IMR-90 (cell line): ENCODE measurements around the gene MMD2. TPM values are rescaled to one million over a fixed set of nuclear protein-coding genes. Genes with fewer than 3 reads are reported as not detected.

ENCODE experiments used
- ATAC-seq: fragments of 200-7000 bp; cut with Tn5 transposase; 2 replicates; pipeline ENCODE4 v1.9.1; 2020; ENCODE audit warnings: low read depth, mild to moderate bottlenecking, moderate library complexity
- BruUV-seq: library from RNA; stranded (reverse); fragments of 400-500 nt; replicated peaks from 2 replicates; lab custom pipeline; 2021; lab: Mats Ljungman, UMichigan
- CTCF ChIA-PET: fragments of 300-600 bp; formaldehyde crosslinking; extraction: SDS; loops from one replicate; lab custom pipeline; 2021; ENCODE audit warnings: antibody characterized with exemption; lab: Yijun Ruan, JAX
- POLR2A ChIA-PET: fragments of 300-600 bp; sonication (Branson Sonifier 250); formaldehyde crosslinking; loops from one replicate; lab custom pipeline; 2022; ENCODE audit warnings: antibody characterized with exemption; ENCODE audit not compliant: unreplicated experiment; lab: Charles Lee
- DNase-seq: peaks from one replicate; pipeline ENCODE4 v3.0.0; 2013
- H2AFZ ChIP-seq: replicated peaks from 2 replicates; pipeline ENCODE3; 2013; ENCODE audit warnings: low read length, mild to moderate bottlenecking; ENCODE audit not compliant: poor library complexity
- H2AK5ac ChIP-seq: 2 replicates; pipeline ENCODE4 v1.6.1; 2013; ENCODE audit warnings: low read depth, low read length, inconsistent platforms
- H2AK9ac ChIP-seq: replicated peaks from 2 replicates; pipeline ENCODE3; 2013; ENCODE audit warnings: mild to moderate bottlenecking, low read depth, low read length, moderate library complexity; ENCODE audit not compliant: poor library complexity
- H2BK120ac ChIP-seq: 2 replicates; pipeline ENCODE4 v1.6.1; 2013; ENCODE audit warnings: low read depth, low read length, inconsistent platforms
- H2BK15ac ChIP-seq: 3 replicates; pipeline ENCODE4 v1.6.1; 2013; ENCODE audit warnings: low read depth, low read length, inconsistent platforms
- H2BK20ac ChIP-seq: 2 replicates; pipeline ENCODE4 v1.6.1; 2013; ENCODE audit warnings: low read depth, mild to moderate bottlenecking, inconsistent platforms, low read length, moderate library complexity
- H2BK5ac ChIP-seq: 2 replicates; pipeline ENCODE4 v1.6.1; 2013; ENCODE audit warnings: mild to moderate bottlenecking, low read depth, low read length, inconsistent platforms; ENCODE audit not compliant: poor library complexity, severe bottlenecking
- H3K14ac ChIP-seq: replicated peaks from 2 replicates; pipeline ENCODE4 v1.6.1; 2013; ENCODE audit warnings: low read depth, low read length, inconsistent platforms
- H3K18ac ChIP-seq: 2 replicates; pipeline ENCODE4 v1.6.1; 2013; ENCODE audit warnings: low read depth, low read length, control low read depth
- H3K23ac ChIP-seq: 2 replicates; pipeline ENCODE4 v1.6.1; 2013; ENCODE audit warnings: low read depth, low read length, inconsistent platforms
- H3K27ac ChIP-seq: 2 replicates; pipeline ENCODE4 v1.5.1; 2013; ENCODE audit warnings: mild to moderate bottlenecking, control low read depth, low read length; ENCODE audit not compliant: insufficient read depth
- H3K27me3 ChIP-seq: 2 replicates; pipeline ENCODE4 v1.6.1; 2013; ENCODE audit warnings: low read length; ENCODE audit not compliant: control insufficient read depth, insufficient read depth
- H3K36me3 ChIP-seq: 2 replicates; pipeline ENCODE4 v1.6.1; 2013; ENCODE audit warnings: low read length, mixed read lengths; ENCODE audit not compliant: control insufficient read depth, insufficient read depth
- H3K4ac ChIP-seq: 2 replicates; pipeline ENCODE4 v1.6.1; 2013; ENCODE audit warnings: low read depth, low read length, inconsistent platforms
- H3K4me1 ChIP-seq: 2 replicates; pipeline ENCODE4 v1.6.1; 2013; ENCODE audit warnings: low read length, mixed read lengths; ENCODE audit not compliant: control insufficient read depth, insufficient read depth
- H3K4me2 ChIP-seq: 2 replicates; pipeline ENCODE4 v1.6.1; 2013; ENCODE audit warnings: low read depth, mild to moderate bottlenecking, control low read depth, low read length, moderate library complexity
- H3K4me3 ChIP-seq: 2 replicates; pipeline ENCODE4 v1.5.1; 2013; ENCODE audit warnings: low read depth, mild to moderate bottlenecking, control low read depth, low read length, moderate library complexity; ENCODE audit not compliant: insufficient read depth
- H3K56ac ChIP-seq: 2 replicates; pipeline ENCODE4 v1.6.1; 2013; ENCODE audit warnings: low read length, inconsistent platforms; ENCODE audit not compliant: insufficient read depth; ENCODE audit errors: extremely low read depth
- H3K79me1 ChIP-seq, 2 experiments: 2 replicates each; pipeline ENCODE4 v1.6.1; 2013; ENCODE audit warnings: low read length in 2 of 2, inconsistent platforms in 1 of 2, low read depth in 1 of 2
- H3K9ac ChIP-seq: 2 replicates; pipeline ENCODE4 v1.6.1; 2013; ENCODE audit warnings: low read depth, low read length, control low read depth
- H3K9me1 ChIP-seq: 2 replicates; pipeline ENCODE4 v1.6.1; 2013; ENCODE audit warnings: low read length, inconsistent platforms; ENCODE audit not compliant: insufficient read depth
- H3K9me3 ChIP-seq: 2 replicates; pipeline ENCODE4 v1.6.1; 2013; ENCODE audit warnings: low read length; ENCODE audit not compliant: control insufficient read depth, insufficient read depth
- H4K20me1 ChIP-seq: 2 replicates; pipeline ENCODE4 v1.6.1; 2013; ENCODE audit warnings: low read length, inconsistent platforms; ENCODE audit not compliant: insufficient read depth
- H4K5ac ChIP-seq: 2 replicates; pipeline ENCODE4 v1.6.1; 2013; ENCODE audit warnings: mild to moderate bottlenecking, low read depth, low read length, control low read depth
- H4K8ac ChIP-seq, 2 experiments: 2 replicates each; pipeline ENCODE4 v1.6.1; 2013; ENCODE audit warnings: low read depth in 2 of 2, low read length in 2 of 2, control low read depth in 1 of 2, inconsistent platforms in 1 of 2
- H4K91ac ChIP-seq: 2 replicates; pipeline ENCODE4 v1.6.1; 2013; ENCODE audit warnings: low read depth, low read length, inconsistent platforms; ENCODE audit not compliant: insufficient read depth
- CHD1 ChIP-seq: IDR thresholded peaks from 2 replicates; pipeline ENCODE4 v1.6.1; 2012; ENCODE audit warnings: low read depth, low read length, improper control_type of control experiment
- CTCF ChIP-seq: conservative IDR thresholded peaks from 2 replicates; pipeline ENCODE4 v1.5.1; 2012; ENCODE audit warnings: mild to moderate bottlenecking, low read depth, low read length, improper control_type of control experiment
- ELK1 ChIP-seq: fragments of 150-350 bp; IDR thresholded peaks from 2 replicates; pipeline ENCODE4 v1.6.1; 2016; ENCODE audit warnings: low read depth, mild to moderate bottlenecking, low read length, moderate library complexity, borderline replicate concordance
- MAFK ChIP-seq: IDR thresholded peaks from 2 replicates; pipeline ENCODE4 v1.6.1; 2012; ENCODE audit warnings: low read depth, low read length, improper control_type of control experiment
- MAZ ChIP-seq: IDR thresholded peaks from 2 replicates; pipeline ENCODE4 v1.6.1; 2012; ENCODE audit warnings: low read depth, mild to moderate bottlenecking, low read length, improper control_type of control experiment, moderate library complexity, borderline replicate concordance
- MXI1 ChIP-seq: IDR thresholded peaks from 2 replicates; pipeline ENCODE4 v1.6.1; 2012; ENCODE audit warnings: low read depth, mild to moderate bottlenecking, low read length, moderate library complexity, borderline replicate concordance
- POLR2A ChIP-seq: IDR thresholded peaks from 2 replicates; pipeline ENCODE4 v1.6.1; 2012; ENCODE audit warnings: mild to moderate bottlenecking, low read depth, low read length
- RAD21 ChIP-seq: IDR thresholded peaks from 2 replicates; pipeline ENCODE4 v1.6.1; 2012; ENCODE audit warnings: low read length, improper control_type of control experiment
- RCOR1 ChIP-seq: IDR thresholded peaks from 2 replicates; pipeline ENCODE4 v1.6.1; 2012; ENCODE audit warnings: mild to moderate bottlenecking, low read length, improper control_type of control experiment; ENCODE audit not compliant: insufficient replicate concordance
- SMC3 ChIP-seq: fragments of 150-350 bp; IDR thresholded peaks from 2 replicates; pipeline ENCODE4 v1.6.1; 2016; ENCODE audit warnings: low read depth, mild to moderate bottlenecking, antibody characterized with exemption, low read length, moderate library complexity
- USF2 ChIP-seq: fragments of 150-350 bp; IDR thresholded peaks from 2 replicates; pipeline ENCODE4 v1.6.1; 2017; ENCODE audit warnings: mild to moderate bottlenecking, antibody characterized with exemption, low read length, low read depth
- WGBS, 2 experiments: methylation state at CpG; one replicate each; pipeline versions ENCODE4 v1.1.5 to v1.1.7; 2013; ENCODE audit warnings: missing lambda C conversion rate in 2 of 2; ENCODE audit not compliant: insufficient read length in 1 of 2; ENCODE audit errors: extremely low coverage in 2 of 2; 5-methylcytosine and 5-hydroxymethylcytosine counted together
- dilution Hi-C: fragments of 300-500 bp; cut with HindIII; formaldehyde crosslinking; loops from one replicate; pipeline ENCODE4 v1.14.3; 2018; ENCODE audit warnings: low sequenced_read_pairs; ENCODE audit not compliant: unreplicated experiment
- in situ Hi-C: fragments of 300-500 bp; cut with MboI; formaldehyde crosslinking; loops from 3 replicates; pipeline ENCODE4 v1.14.3; 2019; ENCODE audit warnings: low sequenced_read_pairs, inconsistent platforms, mixed read lengths
- intact Hi-C: fragments of 100-400 bp; cut with micrococcal nuclease; formaldehyde crosslinking; loops from 2 replicates; pipeline ENCODE4 v1.10.0; 2022
- polyA plus RNA-seq, 3 experiments: library from polyadenylated mRNA; depleted of rRNA; stranded (reverse); fragments of >200 nt; gene quantifications; 2 replicates each; pipeline ENCODE4 v1.2.3, GENCODE V29; 2012; ENCODE audit warnings: low replicate concordance in 1 of 3
- total RNA-seq: library from RNA; depleted of rRNA; stranded (reverse); fragments of >200 nt; gene quantifications from 2 replicates; pipeline ENCODE4 v1.2.3, GENCODE V29; 2012

The MMD2 gene
- total and polyA plus RNA-seq, 2 of the 4 experiments (the other 2 are of a cell fraction) = not detected

GRCh38 chr7:4878336-4879335 lies 80.4 kb downstream of the MMD2 start:
- dilution Hi-C loops = no loop called here
- Histone ChIP-seq H3K18ac (no peak overlapping the region), H3K9me1 (no peaks in the 10 kb centered on the region), H3K9me3 (no peaks in the 10 kb centered on the region), H2AK5ac (no peak overlapping the region), H3K79me1 (no peaks in the 10 kb centered on the region), H3K4me3 (no peak overlapping the region), H2BK120ac (no peak overlapping the region), H4K91ac (no peak overlapping the region), H2BK15ac (no peak overlapping the region), H3K27me3 (peaks cover 2% of the 10 kb centered on the region; the same call in 1 of the 2 replicates), H3K23ac (no peak overlapping the region), H3K56ac (no peak overlapping the region), H4K5ac (no peak overlapping the region), H3K9ac (no peak overlapping the region), H3K4me1 (peaks cover 2% of the 10 kb centered on the region; the same call in 1 of the 2 replicates), H3K14ac (no peak overlapping the region), H3K36me3 (no peaks in the 10 kb centered on the region), H2BK20ac (no peak overlapping the region), H3K27ac (no peak overlapping the region), H2AK9ac (no peak overlapping the region), H2AFZ (no peak overlapping the region), H3K4me2 (no peak overlapping the region), H4K8ac (no peak overlapping the region), H3K4ac (no peak overlapping the region), H2BK5ac (no peak overlapping the region), H4K20me1 (no peaks in the 10 kb centered on the region)
- DNase-seq (no peak), ATAC-seq (no peak)
- in situ Hi-C loops = no loop called here
- CTCF ChIA-PET = no interaction called here
- intact Hi-C loops = no loop called here
- POLR2A ChIA-PET = no interaction called here
- no TSS peak for BruUV-seq
- 76% methylated on average over 21 of the region's 45 CpGs; no CpG with 5 or more reads in 1 of the 2 experiments for WGBS, 2 experiments
- TF ChIP-seq MXI1 (no peak), USF2 (no peak), MAZ (no peak), CTCF (no peak), CHD1 (no peak), RCOR1 (no peak), ELK1 (no peak), POLR2A (no peak), MAFK (no peak), RAD21 (no peak), SMC3 (no peak)
